Renal pelvis (tissue), 4 donors: ENCODE measurements around the gene SEPTIN11. TPM values are rescaled to one million over a fixed set of nuclear protein-coding genes. Genes with fewer than 3 reads are reported as not detected.

Source experiments
- DNase-seq: peaks from one replicate; pipeline ENCODE4 v3.0.0-alpha.2; 2013
- polyA plus RNA-seq, 3 donors: library from polyadenylated mRNA; unstranded; fragments of 120-200 nt; gene quantifications; one replicate each; pipeline ENCODE4 v1.2.1, GENCODE V29; 2013; ENCODE audit not compliant: insufficient read length in 3 of 3

SEPTIN11 gene
- polyA plus RNA-seq, 3 donors = 226 to 293 (median 253) TPM

GRCh38 chr4:76972306-76972705 is 22.8 kb downstream of the SEPTIN11 start:
- DNase-seq = no peak

DNA sequence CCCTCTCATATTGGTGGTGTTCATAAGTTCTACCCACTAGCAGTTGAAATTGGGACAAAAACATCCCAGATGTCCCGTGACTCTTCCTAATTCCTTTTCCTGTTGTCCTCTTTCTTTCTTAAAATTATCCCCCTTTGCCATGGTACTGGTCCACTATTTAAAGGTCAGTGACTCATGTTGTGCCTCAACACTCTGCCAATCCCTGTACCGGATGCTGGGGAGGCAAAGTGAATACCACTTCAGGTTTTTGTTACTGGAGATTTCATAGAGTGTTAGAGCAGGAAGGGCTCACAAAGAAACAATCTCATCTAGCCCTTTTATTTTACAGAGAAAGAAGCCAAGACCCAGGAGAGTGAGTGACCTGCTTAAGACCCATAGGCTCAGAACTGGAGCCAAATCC is 24.6 kb downstream of the SEPTIN11 start:
- no peak for DNase-seq

DNA sequence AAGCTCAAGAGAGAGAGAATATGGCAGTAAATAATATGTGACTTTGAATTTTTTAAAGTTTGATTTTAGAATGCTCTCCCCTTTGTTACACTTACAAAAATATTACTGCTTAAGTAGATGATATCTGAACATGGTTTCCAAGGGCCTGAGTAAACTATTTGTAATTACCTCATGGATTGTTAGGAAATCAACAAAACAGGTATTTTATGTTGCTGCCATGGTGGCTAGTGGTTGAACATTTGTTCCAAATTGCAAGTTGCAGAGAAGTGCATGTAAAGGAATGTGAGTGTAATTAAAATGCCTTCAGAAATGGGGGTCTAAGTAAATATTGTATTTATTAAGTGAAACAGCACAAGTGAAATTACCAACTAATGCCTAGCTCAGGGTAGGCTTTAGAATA is 27.6 kb downstream of the SEPTIN11 start:
- no peak for DNase-seq

DNA sequence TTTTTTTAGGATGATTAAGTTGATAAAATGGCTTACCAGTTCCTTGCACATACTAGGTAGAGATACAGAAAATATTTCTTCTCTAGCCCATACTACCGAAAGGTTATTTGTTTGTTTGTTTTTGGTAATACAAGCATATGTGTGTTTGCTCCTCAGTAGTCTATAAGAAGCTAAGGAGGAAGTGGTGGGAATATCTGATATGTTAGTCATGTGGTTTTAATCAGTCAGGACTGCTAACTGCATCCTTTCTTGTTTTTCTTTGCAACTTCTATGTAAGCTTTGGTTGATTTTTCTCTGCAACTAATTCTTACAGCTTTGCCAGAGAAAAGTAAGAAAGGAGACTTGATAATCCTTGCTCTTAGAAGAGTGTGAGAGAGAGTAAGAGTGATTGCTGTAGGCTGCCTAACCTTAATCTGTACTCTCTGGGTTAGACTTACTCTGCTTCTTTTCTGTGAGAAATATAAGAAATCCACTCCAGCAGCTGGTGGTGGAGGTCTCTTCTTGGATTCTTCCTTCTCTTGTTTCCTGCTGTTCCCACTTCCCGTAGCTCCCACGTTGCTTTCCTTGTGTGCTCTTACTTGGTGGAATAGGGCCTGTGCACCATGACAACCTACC is 28.3 kb downstream of the SEPTIN11 start:
- no peak for DNase-seq

- DNase-seq = no peak
Observed at GRCh38 chr4:76979236-76979635, 29.7 kb downstream of the SEPTIN11 start.

DNA sequence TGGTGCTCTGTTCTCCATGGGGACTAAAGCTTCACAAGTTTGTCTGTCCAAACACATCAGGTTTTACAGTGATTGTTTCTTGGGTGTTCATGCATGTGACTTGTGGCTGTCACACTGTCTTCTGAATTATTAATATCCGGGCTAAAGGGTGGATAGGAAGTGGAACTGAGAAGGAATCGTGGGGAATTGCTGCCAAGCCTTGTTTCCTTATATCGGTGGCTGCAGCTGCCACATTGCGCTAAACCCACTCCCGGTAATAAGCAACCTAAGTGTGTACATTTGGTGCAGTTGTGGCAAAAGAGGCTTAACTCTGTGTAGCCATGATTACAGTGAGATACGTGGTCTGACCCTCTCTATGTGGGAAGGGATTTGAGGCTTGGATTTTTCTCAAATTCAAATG is 30.7 kb downstream of the SEPTIN11 start:
- DNase-seq = no peak

DNA sequence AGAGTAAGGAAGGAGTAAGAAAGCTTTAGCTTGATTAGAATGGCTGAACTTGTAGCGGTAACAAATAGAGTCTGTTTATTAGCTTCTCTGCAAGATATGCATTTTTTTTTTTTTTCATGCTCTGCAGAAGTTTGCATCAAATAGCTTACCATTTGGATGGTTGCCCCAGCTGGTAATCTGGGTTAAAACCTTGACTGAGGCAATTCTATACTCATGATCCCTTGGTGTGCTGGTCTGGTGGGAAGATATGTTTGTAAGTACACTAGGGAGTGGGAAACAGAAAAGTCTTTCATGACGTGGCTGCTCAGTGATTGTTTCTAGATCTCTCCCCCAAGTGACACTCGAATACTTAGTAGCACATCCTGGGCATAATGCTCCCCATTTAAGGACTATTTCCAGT is 32.1 kb downstream of the SEPTIN11 start:
- DNase-seq = no peak

GRCh38 chr4:76982638-76983584 is 33.4 kb downstream of the SEPTIN11 start:
- no peak for DNase-seq

DNA sequence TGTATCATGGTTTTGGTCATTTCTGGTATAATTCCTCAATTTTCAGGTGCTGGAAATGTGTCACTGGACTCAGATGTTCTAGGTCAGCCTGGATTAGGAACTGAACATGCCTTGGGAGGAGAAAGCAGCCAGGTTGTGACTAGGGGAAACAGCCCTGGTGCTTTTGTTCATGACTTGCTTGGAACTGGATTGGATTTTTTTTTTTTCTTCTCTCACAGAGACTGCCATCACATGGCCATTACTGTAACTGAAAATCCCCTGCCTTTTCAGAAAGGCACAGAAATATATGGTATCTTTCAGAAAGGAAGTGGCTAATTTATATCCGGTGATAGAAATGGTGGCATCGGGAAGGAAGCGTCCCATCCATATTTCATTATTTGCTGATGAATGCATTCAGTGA is 34.6 kb downstream of the SEPTIN11 start:
- no peak for DNase-seq

DNA sequence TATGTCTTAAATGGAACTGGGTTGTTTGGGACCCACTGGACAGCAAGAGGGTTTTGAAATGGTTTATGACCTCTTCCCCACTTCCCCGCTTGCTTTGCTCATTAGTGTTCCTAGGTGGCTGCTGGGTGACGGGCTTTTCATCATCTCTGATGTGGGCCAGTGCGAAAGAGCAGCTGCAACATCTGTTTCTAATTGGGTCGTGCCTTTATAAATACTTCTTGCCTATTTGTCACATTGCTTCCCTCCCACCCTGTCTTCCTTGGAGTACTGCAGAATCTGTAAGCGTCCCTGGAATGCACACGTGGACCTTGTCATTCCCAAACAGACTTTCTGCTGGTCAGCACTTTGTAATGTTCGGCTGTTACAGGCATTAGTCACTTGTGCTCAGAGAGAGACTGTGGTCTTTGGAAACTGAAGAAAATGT is 35.2 kb downstream of the SEPTIN11 start:
- peak; percentile 95 for DNase-seq

DNA sequence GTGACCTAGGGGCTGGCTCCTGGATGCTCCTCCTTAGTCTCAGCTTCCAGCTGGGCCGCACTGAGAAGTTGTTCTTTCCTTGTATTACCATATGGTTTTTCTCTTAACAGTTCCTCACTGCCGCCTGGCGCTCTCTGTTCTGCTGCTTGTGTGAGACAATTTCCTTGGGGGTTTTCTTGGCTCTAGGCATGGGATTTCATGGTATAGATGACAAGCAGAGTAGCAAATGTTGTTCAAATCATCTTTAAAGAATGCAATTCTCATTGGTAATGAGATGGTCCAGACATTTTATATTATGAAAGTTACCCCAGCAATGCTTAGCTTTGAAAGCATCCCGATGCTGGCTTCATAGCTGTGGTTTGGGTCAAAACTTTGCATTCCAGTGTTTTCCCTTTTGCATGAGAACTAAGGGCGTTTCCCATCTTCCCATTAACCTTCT is 37.6 kb downstream of the SEPTIN11 start:
- DNase-seq = no peak

GRCh38 chr4:76987685-76988084 is 38.1 kb downstream of the SEPTIN11 start:
- no peak for DNase-seq

- no peak for DNase-seq
Observed at GRCh38 chr4:76989391-76990061, 40.0 kb downstream of the SEPTIN11 start.

- no peak for DNase-seq
Observed at GRCh38 chr4:76990288-76991080, 40.9 kb downstream of the SEPTIN11 start.

DNA sequence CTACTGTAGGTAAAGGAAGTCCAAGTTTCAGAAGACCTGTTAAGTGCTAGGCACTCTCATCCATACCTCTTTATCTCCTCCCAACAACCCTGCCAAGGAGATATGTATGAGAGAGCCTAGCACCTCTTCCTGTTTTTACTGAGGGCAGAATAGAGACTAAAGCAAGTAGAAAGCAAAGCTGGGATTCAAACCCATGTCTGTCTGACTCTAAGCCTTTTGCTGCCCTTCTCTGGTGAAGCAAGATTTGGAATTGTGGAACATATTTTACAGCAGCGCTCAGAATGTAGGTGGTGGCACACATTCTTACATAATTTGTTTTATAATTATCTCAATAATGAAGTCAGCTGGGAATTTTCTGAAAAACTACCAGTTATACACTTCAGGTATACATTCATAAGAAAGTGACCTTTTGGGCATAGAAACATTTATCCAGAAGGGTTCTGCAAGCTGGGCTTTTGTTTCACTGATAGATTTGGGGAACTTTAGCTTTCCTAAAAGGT is 41.7 kb downstream of the SEPTIN11 start:
- no peak for DNase-seq

DNA sequence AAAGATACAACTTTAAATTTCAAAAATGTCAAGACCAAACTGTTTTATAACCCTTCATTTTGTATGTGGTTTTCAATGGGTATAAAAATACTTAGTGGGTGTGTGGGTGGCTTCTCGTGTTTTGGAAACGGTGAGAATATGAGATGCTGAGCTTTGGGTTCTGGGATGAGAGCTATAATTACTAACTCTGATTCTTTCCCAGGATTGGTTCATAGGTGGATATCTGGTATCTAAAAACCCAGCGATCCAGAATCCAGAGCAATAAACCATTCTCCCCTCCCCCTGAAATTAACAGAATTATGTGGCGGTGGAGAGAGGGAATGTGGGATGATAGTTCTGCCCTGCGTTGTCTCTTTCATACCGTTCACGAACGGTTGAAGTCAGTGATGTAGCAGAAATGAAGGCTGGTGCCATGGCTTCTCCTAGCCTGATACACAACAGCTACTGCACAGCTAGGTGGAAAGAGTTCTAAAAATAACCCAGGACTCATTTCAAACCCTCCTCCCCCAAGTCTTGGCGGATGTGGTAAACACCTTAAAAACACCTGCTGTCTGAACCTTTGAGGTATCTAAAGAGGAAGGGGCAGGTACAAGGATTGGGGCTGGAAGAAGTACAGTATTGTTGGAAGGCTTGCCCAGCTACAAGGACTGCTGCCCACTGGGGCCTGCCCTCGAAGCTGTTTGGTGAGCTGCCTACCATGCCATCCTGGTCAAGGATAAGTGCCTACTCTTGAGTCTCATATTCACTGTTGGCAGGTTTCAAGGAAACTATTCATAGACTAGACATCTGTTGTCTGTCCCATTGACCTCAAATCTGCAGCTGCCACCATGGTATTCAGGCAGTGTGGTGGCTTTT is 44.5 kb downstream of the SEPTIN11 start:
- DNase-seq = no peak

DNA sequence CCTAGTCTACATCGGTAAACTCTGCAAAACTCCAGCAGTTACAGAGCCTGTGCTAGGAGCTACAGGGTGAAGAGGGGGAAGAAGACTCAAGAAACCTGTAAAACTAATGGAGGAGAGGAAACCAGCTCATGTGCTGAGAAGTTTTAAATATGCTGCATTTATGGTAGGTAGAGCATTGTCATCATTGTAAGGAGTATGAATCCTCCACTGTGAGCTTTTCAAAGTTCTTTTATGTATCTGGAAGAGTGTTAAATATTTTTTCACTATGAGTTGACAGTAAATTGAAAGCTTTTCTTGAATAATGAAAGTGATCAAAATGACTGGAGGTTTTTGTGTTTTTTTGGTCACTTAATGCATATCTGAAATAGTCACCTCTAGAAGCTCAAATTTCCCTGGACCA is 46.2 kb downstream of the SEPTIN11 start:
- DNase-seq = no peak

DNA sequence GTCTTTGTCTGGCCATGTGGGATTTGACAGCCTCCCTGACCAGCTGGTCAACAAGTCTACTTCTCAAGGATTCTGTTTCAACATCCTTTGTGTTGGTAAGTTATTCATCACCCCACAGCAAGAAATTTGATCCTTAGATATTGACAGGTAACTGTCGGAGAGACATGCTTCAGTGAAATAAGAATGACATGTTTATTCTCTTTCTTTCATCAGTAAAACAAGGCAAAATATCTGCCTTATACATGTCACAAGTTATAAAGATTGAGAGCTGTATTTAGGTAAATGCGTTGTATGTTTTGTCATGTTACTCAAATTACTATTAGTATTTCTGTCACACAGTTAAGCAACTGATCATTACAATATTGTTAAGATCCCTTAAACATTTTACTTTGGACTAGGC is 46.9 kb downstream of the SEPTIN11 start:
- no peak for DNase-seq

DNA sequence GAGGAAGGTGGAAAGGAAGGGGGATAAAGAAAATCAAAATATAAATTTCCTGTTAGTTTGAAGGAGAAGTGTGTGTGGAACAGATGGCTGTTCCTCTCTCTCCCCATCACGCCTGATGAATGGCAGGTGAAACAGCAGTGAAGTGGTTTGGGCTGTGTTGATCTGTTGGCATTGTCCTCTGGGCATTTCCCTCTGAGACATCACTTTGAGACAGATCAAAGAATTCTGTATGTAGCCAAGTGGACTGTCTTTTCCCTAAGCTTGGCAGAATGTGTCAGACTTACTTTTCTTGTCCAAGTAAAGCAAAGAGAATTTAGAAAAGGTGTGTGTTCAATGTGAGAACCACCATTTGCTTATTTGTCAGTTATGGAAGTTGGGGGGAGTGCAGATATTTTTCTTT is 47.5 kb downstream of the SEPTIN11 start:
- DNase-seq = no peak

GRCh38 chr4:76997532-76997931 is 48.0 kb downstream of the SEPTIN11 start:
- DNase-seq = no peak
